Loucy (cell line): Measurements from ENCODE around the gene C18orf32.

Experiments
- H2AFZ ChIP-seq: fragments of 200-600 bp; sonication (generic); 2 replicates; pipeline ENCODE4 v1.6.0; 2016; ENCODE audit warnings: antibody characterized with exemption, mild to moderate bottlenecking, low read length, moderate library complexity
- H3F3A ChIP-seq: fragments of 200-600 bp; 2 replicates; pipeline ENCODE4 v1.6.0; 2016; ENCODE audit warnings: antibody characterized with exemption, low read depth, mild to moderate bottlenecking
- H3K27me3 ChIP-seq: fragments of 200-600 bp; sonication (generic); 2 replicates; pipeline ENCODE4 v1.6.1; 2014; ENCODE audit warnings: low read length, mild to moderate bottlenecking; ENCODE audit not compliant: insufficient read depth, poor library complexity, severe bottlenecking
- H3K36me3 ChIP-seq: fragments of 200-600 bp; sonication (generic); 2 replicates; pipeline ENCODE4 v1.6.1; 2016; ENCODE audit warnings: low read length; ENCODE audit not compliant: insufficient read depth
- H3K4me1 ChIP-seq: fragments of 200-600 bp; sonication (generic); 2 replicates; pipeline ENCODE4 v1.5.1; 2014; ENCODE audit warnings: low read length, mild to moderate bottlenecking; ENCODE audit not compliant: insufficient read depth, poor library complexity, severe bottlenecking
- H3K4me2 ChIP-seq: fragments of 200-600 bp; sonication (generic); 2 replicates; pipeline ENCODE4 v1.6.0; 2014; ENCODE audit warnings: antibody characterized with exemption, low read length, low read depth, mild to moderate bottlenecking; ENCODE audit not compliant: poor library complexity, severe bottlenecking
- H3K4me3 ChIP-seq: fragments of 200-600 bp; sonication (generic); 2 replicates; pipeline ENCODE4 v1.5.1; 2014; ENCODE audit warnings: low read length, mild to moderate bottlenecking, mixed read lengths; ENCODE audit not compliant: poor library complexity, severe bottlenecking
- H3K79me2 ChIP-seq: fragments of 200-600 bp; sonication (generic); 2 replicates; pipeline ENCODE4 v1.6.1; 2014; ENCODE audit warnings: low read length; ENCODE audit not compliant: insufficient read depth
- H3K9ac ChIP-seq: fragments of 200-600 bp; sonication (generic); 2 replicates; pipeline ENCODE4 v1.6.0; 2014; ENCODE audit warnings: mild to moderate bottlenecking, low read depth, low read length, moderate library complexity; ENCODE audit not compliant: poor library complexity, severe bottlenecking
- H3K9me2 ChIP-seq: fragments of 200-600 bp; sonication (generic); replicated peaks from 2 replicates; pipeline ENCODE4 v1.6.1; 2016; ENCODE audit warnings: low read depth, low read length, mixed read lengths
- H3K9me3 ChIP-seq: fragments of 200-600 bp; sonication (generic); 2 replicates; pipeline ENCODE4 v1.6.1; 2014; ENCODE audit warnings: mild to moderate bottlenecking, antibody characterized with exemption, low read length, low read depth; ENCODE audit not compliant: insufficient read depth
- H4K20me1 ChIP-seq: fragments of 200-600 bp; sonication (generic); 2 replicates; pipeline ENCODE4 v1.6.0; 2014; ENCODE audit warnings: antibody characterized with exemption, low read length, mild to moderate bottlenecking; ENCODE audit not compliant: insufficient read depth, poor library complexity, severe bottlenecking
- EZH2phosphoT487 ChIP-seq: fragments of 200-600 bp; IDR thresholded peaks from 2 replicates; pipeline ENCODE4 v1.6.1; 2018; ENCODE audit warnings: antibody characterized with exemption, mild to moderate bottlenecking, moderate library complexity, borderline replicate concordance
- TF ChIP-seq, protein P1 (sequence below): fragments of 200-600 bp; sonication (generic); conservative IDR thresholded peaks from 2 replicates; pipeline ENCODE4 v1.5.1; 2014; ENCODE audit warnings: mild to moderate bottlenecking, antibody characterized with exemption, low read length

Gene C18orf32

GRCh38 chr18:49473721-49474120, 13.3 kb downstream of the C18orf32 start:
- H3K9me2 ChIP-seq, result no peaks in the 10 kb centered on the region
- no peaks in the 10 kb centered on the region for H3K9me3 ChIP-seq
- H3K4me3 ChIP-seq, result no peak overlapping the region
- no peak for TF ChIP-seq EZH2phosphoT487
- TF ChIP-seq, protein P1, sequence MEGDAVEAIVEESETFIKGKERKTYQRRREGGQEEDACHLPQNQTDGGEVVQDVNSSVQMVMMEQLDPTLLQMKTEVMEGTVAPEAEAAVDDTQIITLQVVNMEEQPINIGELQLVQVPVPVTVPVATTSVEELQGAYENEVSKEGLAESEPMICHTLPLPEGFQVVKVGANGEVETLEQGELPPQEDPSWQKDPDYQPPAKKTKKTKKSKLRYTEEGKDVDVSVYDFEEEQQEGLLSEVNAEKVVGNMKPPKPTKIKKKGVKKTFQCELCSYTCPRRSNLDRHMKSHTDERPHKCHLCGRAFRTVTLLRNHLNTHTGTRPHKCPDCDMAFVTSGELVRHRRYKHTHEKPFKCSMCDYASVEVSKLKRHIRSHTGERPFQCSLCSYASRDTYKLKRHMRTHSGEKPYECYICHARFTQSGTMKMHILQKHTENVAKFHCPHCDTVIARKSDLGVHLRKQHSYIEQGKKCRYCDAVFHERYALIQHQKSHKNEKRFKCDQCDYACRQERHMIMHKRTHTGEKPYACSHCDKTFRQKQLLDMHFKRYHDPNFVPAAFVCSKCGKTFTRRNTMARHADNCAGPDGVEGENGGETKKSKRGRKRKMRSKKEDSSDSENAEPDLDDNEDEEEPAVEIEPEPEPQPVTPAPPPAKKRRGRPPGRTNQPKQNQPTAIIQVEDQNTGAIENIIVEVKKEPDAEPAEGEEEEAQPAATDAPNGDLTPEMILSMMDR, result no peak
- H3K36me3 ChIP-seq, result no peaks in the 10 kb centered on the region
- H2AFZ ChIP-seq, result no peak overlapping the region
- H3K9ac ChIP-seq, result no peak overlapping the region
- no peaks in the 10 kb centered on the region for H3K79me2 ChIP-seq
- H3F3A ChIP-seq, result peaks cover 6% of the 10 kb centered on the region; the same call in 1 of the 2 replicates
- no peaks in the 10 kb centered on the region for H4K20me1 ChIP-seq
- no peaks in the 10 kb centered on the region for H3K27me3 ChIP-seq
- H3K4me1 ChIP-seq, result peaks cover 17% of the 10 kb centered on the region
- no peak overlapping the region for H3K4me2 ChIP-seq

DNA sequence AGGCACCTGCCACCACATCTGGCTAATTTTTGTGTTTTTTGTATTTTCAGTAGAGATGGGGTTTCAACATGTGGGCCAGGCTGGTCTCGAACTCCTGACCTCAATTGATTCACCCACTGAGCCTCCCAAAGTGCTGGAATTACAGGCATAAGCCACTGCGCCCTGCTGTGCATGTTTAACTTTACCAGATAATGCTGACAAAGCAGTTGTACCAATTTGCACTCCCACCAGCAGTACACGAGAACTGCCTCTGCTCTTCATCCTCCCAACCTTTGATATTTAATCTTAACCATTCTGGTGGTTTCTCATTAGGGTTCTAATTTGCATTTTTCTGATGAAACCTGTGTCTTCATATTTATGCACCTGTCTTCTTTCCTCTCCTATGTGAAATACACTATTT, 14.6 kb downstream of the C18orf32 start:
- Histone ChIP-seq H2AFZ (no peak overlapping the region), H3F3A (peaks cover 6% of the 10 kb centered on the region; the same call in 1 of the 2 replicates), H3K9me2 (no peaks in the 10 kb centered on the region), H3K4me3 (no peak overlapping the region), H3K36me3 (no peaks in the 10 kb centered on the region), H3K9ac (no peak overlapping the region), H3K9me3 (no peaks in the 10 kb centered on the region), H3K27me3 (no peaks in the 10 kb centered on the region), H4K20me1 (no peaks in the 10 kb centered on the region), H3K4me2 (no peak overlapping the region), H3K4me1 (peaks cover 16% of the 10 kb centered on the region), H3K79me2 (no peaks in the 10 kb centered on the region)
- TF ChIP-seq, protein P1, result no peak
- no peak for TF ChIP-seq EZH2phosphoT487

DNA sequence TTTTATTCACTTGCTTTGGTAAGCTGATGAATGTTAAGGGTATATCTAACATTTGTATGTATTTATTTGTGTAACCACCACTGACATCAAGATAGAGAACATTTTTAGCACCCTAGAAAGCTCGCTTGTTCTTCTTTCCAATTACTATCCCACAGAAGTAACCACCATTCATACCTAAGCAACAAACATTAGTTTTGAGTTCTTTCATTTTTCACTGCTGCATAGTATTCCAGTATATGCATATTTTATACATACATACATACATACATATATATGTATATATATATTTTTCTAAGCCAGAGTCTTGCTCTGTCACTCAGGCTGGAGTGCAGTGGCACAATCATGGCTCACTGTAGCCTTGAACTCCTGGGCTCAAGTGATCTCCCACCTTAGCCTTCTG, 15.5 kb downstream of the C18orf32 start:
- H3K4me1 ChIP-seq, result peaks cover 7% of the 10 kb centered on the region
- no peak overlapping the region for H3K4me3 ChIP-seq
- H3K36me3 ChIP-seq, result no peaks in the 10 kb centered on the region
- no peaks in the 10 kb centered on the region for H4K20me1 ChIP-seq
- H3K9me2 ChIP-seq, result no peaks in the 10 kb centered on the region
- H3K9ac ChIP-seq, result no peak overlapping the region
- TF ChIP-seq, protein P1, result no peak
- no peaks in the 10 kb centered on the region; the same call in 1 of the 2 replicates for H3F3A ChIP-seq
- H2AFZ ChIP-seq, result no peak overlapping the region
- H3K79me2 ChIP-seq, result no peaks in the 10 kb centered on the region
- no peaks in the 10 kb centered on the region for H3K9me3 ChIP-seq
- no peak overlapping the region for H3K4me2 ChIP-seq
- no peaks in the 10 kb centered on the region for H3K27me3 ChIP-seq
